ENCODE measurements around the gene HRCT1.

GRCh38 chr9:35859310-35859989, 46.6 kb upstream of the HRCT1 start:
- TF ChIP-seq CTCF (IDR thresholded peaks at IDR 0.05; ENCODE audit: insufficient read depth, low read length, poor library complexity, severe bottlenecking) (no peak), EZH2phosphoT487 (conservative IDR thresholded peaks at IDR 0.05; ENCODE audit: low read length) (no peak)
